ENCODE results near the gene ZNF628. TPM values are rescaled to one million over a fixed set of nuclear protein-coding genes. Genes with fewer than 3 reads are reported as not detected.

Gene ZNF628
- total RNA-seq = 0.81 and 1.8 TPM in 2 replicates

GRCh38 chr19:55476100-55476775 lies at the start of gene ZNF628:
Gene ZNF628 (plus strand): TSS chr19:55476617. CDS start chr19:55479911, 3,294 bp downstream.

GRCh38 chr19:55443045-55443823 lies 33.2 kb upstream of the ZNF628 start, which contains the start of gene SHISA7:
Gene SHISA7 (minus strand): TSS chr19:55443300. CDS start chr19:55442863, 437 bp downstream.

DNA sequence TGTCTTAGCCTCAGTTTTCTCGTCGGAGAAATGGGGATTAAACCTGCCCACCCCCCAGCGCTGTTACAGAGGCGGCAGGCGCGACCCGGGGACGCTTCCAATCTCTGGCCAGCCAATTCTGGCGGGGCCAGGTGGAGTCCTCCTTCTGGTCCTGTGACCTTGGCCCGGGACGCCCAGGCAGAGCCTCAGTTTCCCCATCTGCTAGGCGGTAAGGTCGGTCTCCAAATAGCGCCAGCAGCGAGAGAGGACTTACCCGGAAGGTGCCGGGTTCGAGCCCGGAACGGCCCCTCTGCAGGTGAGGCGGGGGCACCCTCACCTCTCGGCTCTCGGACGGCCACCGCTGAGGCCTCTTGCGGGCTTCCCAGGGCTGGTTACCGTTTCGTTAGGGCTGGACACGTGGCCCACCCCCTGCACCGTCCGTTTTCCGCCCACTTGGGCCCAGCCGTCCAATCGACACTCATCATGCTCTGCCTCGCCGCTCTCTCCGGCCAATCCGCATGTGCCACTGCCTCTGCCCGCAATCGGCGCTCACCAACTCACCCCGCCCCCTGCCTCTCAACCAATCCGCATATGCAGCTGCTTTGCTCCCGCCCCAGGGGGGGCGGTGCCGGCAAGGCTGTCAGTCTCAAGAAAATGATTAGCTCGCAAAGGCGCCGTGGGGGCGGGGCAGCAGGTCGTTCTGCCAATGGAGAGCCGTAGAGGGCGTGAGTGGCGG lies 15.0 kb upstream of the ZNF628 start, which contains the start of gene ISOC2:
TSS of gene ISOC2 (minus strand) at position 384 of the 715 bp plus-strand sequence. CDS start 5,156 bp downstream, outside the sequence.

GRCh38 chr19:55464662-55465054 lies 11.8 kb upstream of the ZNF628 start, which contains the start of gene C19orf85:
Gene C19orf85 (minus strand): TSS chr19:55464751. CDS start chr19:55464554, 197 bp downstream.

GRCh38 chr19:55484593-55485438 lies 8.4 kb downstream of the ZNF628 start, which contains the start of gene NAT14:
Gene NAT14 (plus strand): TSS chr19:55485188. CDS start chr19:55485709, 521 bp downstream.

DNA sequence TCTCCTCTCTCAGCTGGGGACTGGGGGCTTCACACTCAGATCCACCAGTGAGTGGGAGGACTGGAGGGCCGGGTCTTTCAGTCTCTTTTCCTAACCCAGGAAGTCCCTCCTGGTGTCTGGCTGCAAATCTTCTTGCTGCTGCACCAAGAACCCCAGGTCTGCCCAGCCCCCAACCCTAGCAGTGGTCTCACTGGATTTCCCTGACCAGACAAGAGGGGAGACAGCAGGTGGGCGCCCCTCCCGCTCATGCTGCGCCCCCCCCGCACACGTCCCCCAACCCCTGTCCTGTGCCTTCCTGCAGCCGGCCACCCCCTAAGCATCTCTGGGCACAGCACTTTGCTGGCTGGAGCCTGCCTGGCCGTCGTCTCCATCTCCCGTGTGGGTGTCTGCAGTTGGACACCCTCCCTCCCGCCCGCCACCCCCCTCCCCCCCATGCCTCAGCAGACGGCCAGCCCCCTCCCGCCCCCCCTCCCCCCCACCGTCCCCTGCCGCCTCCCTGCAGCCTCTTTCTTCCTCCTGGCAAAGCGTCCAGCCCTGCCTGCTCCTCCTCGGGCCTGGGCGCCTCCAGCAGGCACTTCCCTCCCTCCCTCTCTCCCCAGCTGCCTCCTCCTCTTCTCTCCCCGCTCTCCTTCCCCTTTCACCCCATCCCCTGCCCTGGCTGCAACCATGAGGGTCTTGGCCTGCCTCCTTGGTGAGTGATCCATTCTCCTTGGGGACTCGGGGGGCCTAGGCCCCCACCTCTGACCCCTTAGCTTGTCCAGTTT lies 11.7 kb downstream of the ZNF628 start, which contains the start of gene SSC5D:
TSS of gene SSC5D (plus strand) at position 513 of the 764 bp plus-strand sequence. CDS start at position 667, 154 bp downstream.

Other genes with a start within 250 kb of the ZNF628 start
- 0.32 and 1.0 TPM in 2 replicates for gene TMEM86B, start 247.9 kb upstream of the ZNF628 start, total RNA-seq
- gene PPP6R1, start 217.6 kb upstream of the ZNF628 start, total RNA-seq = 20.4 and 44.2 TPM in 2 replicates
- gene HSPBP1, start 196.5 kb upstream of the ZNF628 start, total RNA-seq = 21.5 and 23.5 TPM in 2 replicates
- 0.49 and 0.82 TPM in 2 replicates for gene BRSK1, start 192.6 kb upstream of the ZNF628 start, total RNA-seq
- not detected in 2 replicates for gene TMEM150B, start 151.3 kb upstream of the ZNF628 start, total RNA-seq
- 3.9 and 6.2 TPM in 2 replicates for gene KMT5C, start 136.7 kb upstream of the ZNF628 start, total RNA-seq
- gene COX6B2, start 121.9 kb upstream of the ZNF628 start, total RNA-seq = not detected in 2 replicates
- gene GARIN5B, start 113.4 kb upstream of the ZNF628 start, total RNA-seq = not detected in 2 replicates
- under 0.01 TPM in 1 of 2 replicates, not detected in the other for gene IL11, start 106.2 kb upstream of the ZNF628 start, total RNA-seq
- gene TMEM190, start 99.8 kb upstream of the ZNF628 start, total RNA-seq = not detected in 2 replicates
- not detected in 2 replicates for gene TMEM238, start 92.3 kb upstream of the ZNF628 start, total RNA-seq
- gene RPL28, start 90.7 kb upstream of the ZNF628 start, total RNA-seq = 170 and 234 TPM in 2 replicates
- 31.8 and 82.4 TPM in 2 replicates for gene UBE2S, start 68.8 kb upstream of the ZNF628 start, total RNA-seq
- gene SHISA7, start 33.3 kb upstream of the ZNF628 start, total RNA-seq = not detected in 2 replicates
- gene ISOC2, start 15.0 kb upstream of the ZNF628 start, total RNA-seq = 38.4 and 40.0 TPM in 2 replicates
- not detected in 2 replicates for gene C19orf85, start 11.9 kb upstream of the ZNF628 start, total RNA-seq
- gene NAT14, start 8.6 kb downstream of the ZNF628 start, total RNA-seq = 9.4 and 9.8 TPM in 2 replicates
- 0.16 and 0.31 TPM in 2 replicates for gene SSC5D, start 11.8 kb downstream of the ZNF628 start, total RNA-seq
- gene SBK2, start 60.5 kb downstream of the ZNF628 start, total RNA-seq = not detected in 2 replicates
- gene SBK3, start 68.9 kb downstream of the ZNF628 start, total RNA-seq = 0.13 and 0.16 TPM in 2 replicates
- 2.1 and 3.0 TPM in 2 replicates for gene ZNF579, start 104.2 kb downstream of the ZNF628 start, total RNA-seq
- gene FIZ1, start 122.9 kb downstream of the ZNF628 start, total RNA-seq = 1.3 and 3.1 TPM in 2 replicates
- gene ZNF524, start 123.7 kb downstream of the ZNF628 start, total RNA-seq = 9.5 and 10.5 TPM in 2 replicates
- gene ZNF865, start 129.0 kb downstream of the ZNF628 start, total RNA-seq = 0.97 and 1.5 TPM in 2 replicates
- 3.9 and 4.7 TPM in 2 replicates for gene ZNF784, start 147.9 kb downstream of the ZNF628 start, total RNA-seq
- gene ZNF580, start 164.4 kb downstream of the ZNF628 start, total RNA-seq = 1.5 and 2.9 TPM in 2 replicates
- 11.5 and 18.0 TPM in 2 replicates for gene ZNF581, start 167.0 kb downstream of the ZNF628 start, total RNA-seq
- gene CCDC106, start 171.6 kb downstream of the ZNF628 start, total RNA-seq = 5.3 and 11.0 TPM in 2 replicates
- 94.9 and 152 TPM in 2 replicates for gene U2AF2, start 178.4 kb downstream of the ZNF628 start, total RNA-seq
- gene EPN1, start 198.6 kb downstream of the ZNF628 start, total RNA-seq = 22.2 and 199 TPM in 2 replicates